K562 (cell line): ENCODE measurements around the gene TTC23L. TPM values are rescaled to one million over a fixed set of nuclear protein-coding genes. Genes with fewer than 3 reads are reported as not detected.

ENCODE experiments used
- ATF2 ChIP-seq: sonication (generic); formaldehyde crosslinking; IDR thresholded peaks from 2 replicates; pipeline ENCODE4 v1.8.1; 2022; ENCODE audit warnings: missing genetic modification reagents
- ATF3 ChIP-seq, 2 experiments: fragments of 450-650 bp in 1 of 2; sonication (generic) in 1 of 2; formaldehyde crosslinking in 1 of 2; IDR thresholded peaks in 1 of 2; conservative IDR thresholded peaks in 1 of 2; 2 replicates each; pipeline versions ENCODE4 v1.6.1 to v1.8.1; 2016 to 2023; ENCODE audit warnings: mild to moderate bottlenecking in 2 of 2, moderate library complexity in 2 of 2, inconsistent platforms in 1 of 2, missing genetic modification reagents in 1 of 2
- CCAR2 ChIP-seq: fragments of 200-400 bp; formaldehyde crosslinking; IDR thresholded peaks from 2 replicates; pipeline ENCODE4 v1.6.1; 2017; ENCODE audit warnings: mild to moderate bottlenecking, low read depth, low read length
- CHD4 ChIP-seq: fragments of 200-600 bp; sonication (generic); IDR thresholded peaks from 3 replicates; pipeline ENCODE4 v1.6.1; 2012; ENCODE audit warnings: low read depth, mild to moderate bottlenecking, mixed read lengths, low read length, inconsistent platforms; ENCODE audit not compliant: insufficient read depth, insufficient replicate concordance, poor library complexity, severe bottlenecking
- ELF2 ChIP-seq: fragments of 250-450 bp; sonication (Bioruptor Pico); IDR thresholded peaks from 2 replicates; pipeline ENCODE4 v1.5.0; 2021; ENCODE audit warnings: mild to moderate bottlenecking
- ESRRB ChIP-seq: fragments of 250-450 bp; sonication (Bioruptor Pico); IDR thresholded peaks from 2 replicates; pipeline ENCODE4 v1.5.0; 2020; ENCODE audit warnings: mild to moderate bottlenecking, moderate library complexity, borderline replicate concordance
- FOXM1 ChIP-seq, 2 experiments: fragments of 450-650 bp in 1 of 2; sonication (generic) in 1 of 2; formaldehyde crosslinking in 1 of 2; IDR thresholded peaks; 2 replicates each; pipeline versions ENCODE4 v1.6.1 to v1.9.0; 2017 to 2022; ENCODE audit warnings: low read depth in 2 of 2, mild to moderate bottlenecking in 2 of 2, missing genetic modification reagents in 1 of 2, moderate library complexity in 1 of 2
- IRF2 ChIP-seq: sonication (generic); formaldehyde crosslinking; IDR thresholded peaks from 2 replicates; pipeline ENCODE4 v1.8.1; 2022; ENCODE audit warnings: mild to moderate bottlenecking, missing genetic modification reagents
- JUNB ChIP-seq: fragments of 450-650 bp; formaldehyde crosslinking; conservative IDR thresholded peaks from 2 replicates; pipeline ENCODE4 v1.4.0; 2020; ENCODE audit warnings: mild to moderate bottlenecking
- MXD1 ChIP-seq: fragments of 250-450 bp; sonication (Bioruptor Pico); IDR thresholded peaks from 2 replicates; pipeline ENCODE4 v1.8.0; 2021; ENCODE audit warnings: borderline replicate concordance, mild to moderate bottlenecking, moderate library complexity; ENCODE audit not compliant: poor library complexity, severe bottlenecking
- RCOR1 ChIP-seq, 2 experiments: IDR thresholded peaks; 2 replicates each; pipeline ENCODE4 v1.6.1; 2012; ENCODE audit warnings: low read depth in 2 of 2, low read length in 2 of 2, borderline replicate concordance in 1 of 2, improper control_type of control experiment in 1 of 2
- SMAD3 ChIP-seq: fragments of 450-650 bp; formaldehyde crosslinking; conservative IDR thresholded peaks from 2 replicates; pipeline ENCODE4 v1.4.0; 2020; ENCODE audit warnings: mild to moderate bottlenecking
- SMARCB1 ChIP-seq: IDR thresholded peaks from 2 replicates; pipeline ENCODE4 v1.6.1; 2011; ENCODE audit warnings: improper control_type of control experiment, low read depth; ENCODE audit not compliant: insufficient read length
- SP2 ChIP-seq: IDR thresholded peaks from 2 replicates; pipeline ENCODE4 v1.6.1; 2011; ENCODE audit warnings: mild to moderate bottlenecking, low read depth, low read length, moderate library complexity; ENCODE audit not compliant: poor library complexity, severe bottlenecking; ENCODE audit errors: extremely low read depth
- SRSF3 ChIP-seq: fragments of 200-400 bp; formaldehyde crosslinking; IDR thresholded peaks from 2 replicates; pipeline ENCODE4 v1.6.1; 2016; ENCODE audit warnings: mild to moderate bottlenecking, low read length, moderate library complexity; ENCODE audit not compliant: insufficient read depth
- THRB ChIP-seq: fragments of 450-650 bp; formaldehyde crosslinking; conservative IDR thresholded peaks from 2 replicates; pipeline ENCODE4 v1.4.0; 2022; ENCODE audit warnings: mild to moderate bottlenecking, missing genetic modification characterization
- ZNF3 ChIP-seq: fragments of 250-450 bp; sonication (Bioruptor Pico); IDR thresholded peaks from 2 replicates; pipeline ENCODE4 v1.5.0; 2021; ENCODE audit warnings: mild to moderate bottlenecking, moderate library complexity
- ZSCAN29 ChIP-seq: fragments of 450-650 bp; IDR thresholded peaks from 2 replicates; pipeline ENCODE4 v1.6.1; 2017
- polyA plus RNA-seq, 8 experiments: library from polyadenylated mRNA; depleted of rRNA in 4 of 8; stranded (reverse) in 5 of 8; unstranded in 3 of 8; fragments of >200 nt; fragmentation: Nextera tagmentation in 2 of 8; fragmentation: Illumina TruSeq in 1 of 8; extraction: Ambion mirVana in 2 of 8; extraction: Trizol in 1 of 8; gene quantifications; 2 replicates each; pipeline versions ENCODE4 v1.2.1 to v1.2.3, GENCODE V29; 2011 to 2014; ENCODE audit warnings: inconsistent platforms in 1 of 8, missing spikeins in 1 of 8
- total RNA-seq, 7 experiments: library from RNA; depleted of rRNA in 6 of 7; stranded (reverse); fragments of >200 nt in 6 of 7; fragmentation: Illumina TruSeq in 2 of 7; extraction: Trizol in 2 of 7; gene quantifications; 2 replicates each; pipeline versions ENCODE4 v1.2.1 to v1.2.3, GENCODE V29; 2011 to 2021; ENCODE audit warnings: low replicate concordance in 1 of 7

The TTC23L gene
- total and polyA plus RNA-seq, 9 of the 15 experiments (the other 6 are each of a cell fraction or from before 2014, with no cell fraction given): 0.03 to 0.32 (median 0.14) TPM; not detected in 2

GRCh38 chr5:34849253-34849652, 10.3 kb downstream of the TTC23L start (continued):
- TF ChIP-seq THRB (CRISPR knock-in tag): no peak
- no peak for TF ChIP-seq SRSF3
- TF ChIP-seq ATF3 (IDR thresholded peaks at IDR 0.05): peak; percentile 46; the same call in 1 of the 2 replicates
- no peak for TF ChIP-seq ATF3 (CRISPR knock-in tag; conservative IDR thresholded peaks at IDR 0.05)
- no peak for TF ChIP-seq ZNF3 (CRISPR knock-in tag)
- no peak for TF ChIP-seq ATF2 (CRISPR knock-in tag)
- TF ChIP-seq IRF2 (CRISPR knock-in tag): no peak
- TF ChIP-seq CCAR2: no peak
- no peak for TF ChIP-seq RCOR1 (IDR thresholded peaks at IDR 0.05; ENCODE audit: borderline replicate concordance in 1 of 2, low read depth in 2 of 2, low read length in 2 of 2)
- no peak for TF ChIP-seq ESRRB (CRISPR knock-in tag)
- no peak for TF ChIP-seq SMARCB1
- TF ChIP-seq CHD4: no peak
- no peak for TF ChIP-seq ZSCAN29
- no peak for TF ChIP-seq SP2
- no peak for TF ChIP-seq JUNB (CRISPR knock-in tag)
- no peak for TF ChIP-seq SMAD3
- no peak for TF ChIP-seq FOXM1 (IDR thresholded peaks at IDR 0.05; ENCODE audit: low read depth)
- no peak for TF ChIP-seq FOXM1 (CRISPR knock-in tag; IDR thresholded peaks at IDR 0.05; ENCODE audit: low read depth)
- no peak for TF ChIP-seq ELF2 (CRISPR knock-in tag)
- TF ChIP-seq MXD1 (CRISPR knock-in tag): no peak
